LHCN-M2 (cell line): Measurements from ENCODE around the gene TBX15. TPM values are rescaled to one million over a fixed set of nuclear protein-coding genes. Genes with fewer than 3 reads are reported as not detected.

Source experiments
- DNase-seq: peaks from one replicate; pipeline ENCODE4 v3.0.0-alpha.2; 2012; ENCODE audit warnings: low read depth
- polyA plus RNA-seq: library from polyadenylated mRNA; unstranded; fragments of >200 nt; gene quantifications from one replicate; pipeline ENCODE4 v1.2.1, GENCODE V29; 2012; ENCODE audit warnings: missing spikeins
- total RNA-seq: library from RNA; depleted of rRNA; stranded (reverse); fragments of >200 nt; gene quantifications from 2 replicates; pipeline ENCODE4 v1.2.3, GENCODE V29; 2014; rRNA removed

Gene TBX15
- total RNA-seq, result 14.1 and 20.9 TPM in 2 replicates
- 6.2 TPM for polyA plus RNA-seq

- DNase-seq, result no peak
Observed at GRCh38 chr1:118988186-118989005, at the start of gene TBX15. TBX15 (minus strand) TSS chr1:118988343; CDS start chr1:118987795, 548 bp downstream.

- DNase-seq, result no peak
Observed at GRCh38 chr1:119034359-119034758, 46.2 kb upstream of the TBX15 start.

- DNase-seq, result no peak
Observed at GRCh38 chr1:119032986-119033385, 44.8 kb upstream of the TBX15 start.

GRCh38 chr1:119027759-119028158 is 39.6 kb upstream of the TBX15 start:
- DNase-seq, result no peak

- DNase-seq, result no peak
Observed at GRCh38 chr1:119026956-119027355, 38.8 kb upstream of the TBX15 start.

GRCh38 chr1:119015547-119015946 is 27.4 kb upstream of the TBX15 start:
- no peak for DNase-seq

- no peak for DNase-seq
Observed at GRCh38 chr1:119012383-119012782, 24.2 kb upstream of the TBX15 start.

- DNase-seq, result peak; percentile 55
Observed at GRCh38 chr1:119011706-119012105, 23.6 kb upstream of the TBX15 start.

- DNase-seq, result no peak
Observed at GRCh38 chr1:119011116-119011515, 23.0 kb upstream of the TBX15 start.

- peak; percentile 77 for DNase-seq
Observed at GRCh38 chr1:119010201-119010600, 22.1 kb upstream of the TBX15 start.

- DNase-seq, result no peak
Observed at GRCh38 chr1:119009312-119009655, 21.1 kb upstream of the TBX15 start.

- DNase-seq, result peak; percentile 77
Observed at GRCh38 chr1:119008483-119009311, 20.6 kb upstream of the TBX15 start.

GRCh38 chr1:119007670-119008482 is 19.7 kb upstream of the TBX15 start:
- no peak for DNase-seq

GRCh38 chr1:119007339-119007669 is 19.2 kb upstream of the TBX15 start:
- no peak for DNase-seq

- DNase-seq, result no peak
Observed at GRCh38 chr1:119006406-119007279, 18.5 kb upstream of the TBX15 start.

- DNase-seq, result no peak
Observed at GRCh38 chr1:119005724-119006405, 17.7 kb upstream of the TBX15 start.

- DNase-seq, result no peak
Observed at GRCh38 chr1:119004781-119005180, 16.6 kb upstream of the TBX15 start.

GRCh38 chr1:119004129-119004527 is 16.0 kb upstream of the TBX15 start:
- DNase-seq, result no peak

GRCh38 chr1:119003413-119004128 is 15.4 kb upstream of the TBX15 start:
- no peak for DNase-seq
